ENCODE data around the gene COX8A.
A peak's percentile ranks its signal among the peaks of the same experiment; 100 is the strongest.
"Not testable (repeated sequence)": the region's sequence is repeated elsewhere in the genome, so short reads cannot be mapped to it uniquely, and the experiment has no call there.

The COX8A gene

DNA sequence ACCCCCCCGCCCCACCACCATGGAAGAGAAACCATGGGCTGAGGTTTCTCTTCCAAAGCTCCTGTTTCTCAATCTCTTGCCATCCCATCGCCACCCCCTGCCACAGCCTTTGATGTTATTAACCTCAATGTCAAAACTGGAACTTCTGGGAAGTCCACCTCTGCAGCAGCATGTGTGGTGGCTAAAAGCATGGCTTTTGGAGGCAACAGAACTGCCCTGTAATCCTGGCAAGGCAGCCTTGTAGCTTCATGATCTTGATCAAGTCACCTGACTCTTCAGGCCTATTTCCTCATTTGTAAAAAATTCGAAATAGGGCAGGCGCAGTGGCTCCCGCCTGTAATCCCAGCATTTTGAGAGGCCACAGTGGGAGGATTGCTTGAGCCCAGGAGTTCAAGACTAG lies 3.5 kb upstream of the COX8A start:
- no peak for DNase-seq

DNA sequence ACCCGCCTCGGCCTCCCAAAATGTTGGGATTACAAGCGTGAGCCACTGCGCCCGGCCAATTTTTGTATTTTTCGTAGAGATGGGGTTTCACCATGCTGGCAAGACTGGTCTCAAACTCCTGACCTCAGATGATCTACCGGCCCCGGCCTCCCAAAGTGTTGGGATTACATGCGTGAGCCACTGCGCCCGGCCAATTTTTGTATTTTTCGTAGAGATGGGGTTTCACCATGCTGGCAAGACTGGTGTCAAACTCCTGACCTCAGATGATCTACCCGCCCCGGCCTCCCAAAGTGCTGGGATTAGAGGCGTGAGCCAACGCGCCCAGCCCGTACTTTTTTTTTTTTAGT lies 535 bp upstream of the COX8A start:
- not testable (repeated sequence) for DNase-seq

- DNase-seq: no peak
Measured at GRCh38 chr11:63978551-63979239, 4.3 kb downstream of the COX8A start.

GRCh38 chr11:63979426-63979825 lies 5.0 kb downstream of the COX8A start:
- no peak for DNase-seq

DNA sequence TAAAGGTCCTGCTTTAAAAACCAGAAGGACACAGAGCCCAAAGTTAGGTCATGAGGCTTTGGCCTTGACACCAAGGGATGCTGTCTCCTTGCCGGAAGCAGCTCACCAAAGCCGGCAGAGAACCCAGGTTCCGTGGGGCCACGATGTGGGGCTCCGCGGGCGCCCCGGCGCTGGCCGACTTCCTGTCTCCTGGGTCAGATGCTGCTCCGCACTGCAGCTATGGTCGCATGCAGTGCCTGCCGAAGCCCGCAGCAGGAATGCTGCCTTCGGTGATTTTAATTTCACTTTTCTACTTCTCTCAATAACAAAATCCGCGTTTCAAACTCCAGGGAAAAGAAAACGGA lies 11.4 kb downstream of the COX8A start:
- DNase-seq: no peak

DNA sequence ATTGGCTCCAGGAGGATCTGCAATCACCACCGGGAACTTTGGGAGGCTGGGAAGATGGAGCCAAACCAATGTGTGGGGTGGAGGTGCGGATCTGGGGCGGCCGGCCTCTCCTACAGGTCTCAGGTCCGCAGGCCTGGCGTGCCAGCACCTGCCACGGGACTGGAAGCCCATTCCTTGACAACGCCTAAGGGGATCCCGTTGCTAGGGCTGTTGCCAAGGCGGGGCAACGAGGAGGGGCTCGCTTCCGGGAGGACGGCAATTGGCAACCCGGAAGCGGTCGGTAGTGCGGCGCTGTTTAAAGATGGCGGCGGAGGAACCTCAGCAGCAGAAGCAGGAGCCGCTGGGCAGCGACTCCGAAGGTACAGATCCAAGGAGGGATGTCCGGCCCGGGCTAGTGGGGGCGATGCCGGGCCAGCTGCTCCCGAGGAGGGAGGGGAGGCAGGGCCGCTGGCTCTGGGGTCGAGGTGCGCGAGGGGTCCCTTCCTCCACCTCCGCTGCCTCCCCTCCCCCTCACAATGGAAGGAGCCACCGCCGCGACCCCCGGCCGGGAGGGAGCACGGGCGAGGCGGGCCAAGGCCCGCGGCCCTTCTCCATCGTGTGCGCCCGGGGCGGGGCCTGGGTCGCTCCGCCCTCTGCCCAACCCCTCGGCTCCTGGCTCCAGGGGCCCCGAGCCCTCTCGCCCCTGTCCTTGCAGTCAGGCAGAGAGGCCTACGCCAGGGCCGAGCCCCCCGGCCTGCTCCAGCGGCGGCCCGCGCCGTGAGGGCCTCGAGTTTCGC lies 11.9 kb downstream of the COX8A start, which contains the start of gene OTUB1:
Gene OTUB1, plus strand, starts transcription at position 283 of the 776 bp plus-strand sequence. Its CDS starts 19 bp downstream, at position 302.
- peak; percentile 49 for DNase-seq

DNA sequence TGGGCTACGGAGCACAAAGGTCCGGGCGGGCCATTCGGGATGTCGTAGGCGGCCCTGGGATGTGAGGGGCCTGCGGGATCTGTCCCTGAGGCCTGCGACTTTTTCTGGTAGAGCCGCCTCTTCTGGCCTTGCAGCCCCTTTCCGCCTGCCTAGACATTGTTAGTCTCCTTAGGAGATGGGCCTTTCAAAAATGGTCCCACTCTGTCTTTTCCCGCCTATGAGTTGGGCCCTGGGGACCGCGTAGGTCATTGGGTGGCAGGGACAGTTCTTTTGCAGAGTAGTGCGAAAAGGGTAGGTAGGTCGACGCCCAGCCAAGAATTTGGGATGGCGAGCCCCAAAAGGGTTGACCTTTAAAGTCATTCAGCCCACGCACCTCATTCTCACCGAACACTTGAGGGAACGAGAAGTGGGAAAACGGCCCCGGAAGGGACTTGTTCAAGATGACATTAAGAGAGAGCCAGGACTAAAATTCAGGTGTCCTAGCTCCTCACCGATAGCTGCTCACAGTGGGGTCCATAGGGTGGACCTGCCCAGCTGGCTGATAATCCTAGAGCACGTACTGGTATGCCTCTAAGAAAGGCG lies 12.6 kb downstream of the COX8A start:
- DNase-seq: no peak

- DNase-seq: no peak
Measured at GRCh38 chr11:63991558-63991957, 17.1 kb downstream of the COX8A start.

DNA sequence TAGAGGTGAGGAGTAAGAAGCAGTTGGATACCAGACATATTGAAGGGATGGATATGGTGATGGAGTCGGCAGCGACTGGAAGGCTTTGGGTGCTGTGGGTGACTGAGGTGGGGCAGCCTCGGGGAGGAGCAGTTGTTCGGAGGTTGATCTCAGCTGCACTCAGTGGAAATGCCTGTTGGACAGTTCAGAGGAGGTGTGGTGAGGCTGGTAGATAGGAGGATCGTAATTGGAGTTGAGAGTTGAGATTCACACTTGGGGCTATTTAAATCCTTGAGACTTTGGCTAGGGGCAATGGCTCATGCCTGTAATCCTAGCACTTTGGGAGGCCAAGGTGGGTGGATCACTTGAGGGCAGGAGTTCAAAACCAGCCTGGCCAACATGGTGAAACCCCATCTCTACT lies 18.7 kb downstream of the COX8A start:
- DNase-seq: no peak

DNA sequence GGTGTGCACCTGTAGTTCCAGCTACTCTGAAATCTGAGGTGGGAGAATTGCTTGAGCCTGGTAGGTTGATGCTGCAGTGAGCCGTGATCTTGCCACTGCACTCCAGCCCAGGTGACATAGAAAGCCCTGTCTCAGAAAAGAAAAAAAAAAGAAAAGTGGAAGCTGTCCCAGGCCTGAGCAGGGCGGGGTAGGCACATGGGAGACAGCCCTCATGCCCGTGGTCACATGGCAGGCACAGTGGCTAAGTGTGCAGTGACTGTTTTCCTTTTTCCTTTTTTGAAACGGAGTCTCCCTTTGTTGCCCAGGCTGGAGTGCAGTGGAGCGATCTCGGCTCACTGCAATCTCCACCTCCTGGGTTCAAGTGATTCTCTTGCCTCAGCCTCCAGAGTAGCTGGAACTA lies 19.6 kb downstream of the COX8A start:
- DNase-seq: no peak

- DNase-seq: no peak
Measured at GRCh38 chr11:63996512-63996911, 22.1 kb downstream of the COX8A start.

DNA sequence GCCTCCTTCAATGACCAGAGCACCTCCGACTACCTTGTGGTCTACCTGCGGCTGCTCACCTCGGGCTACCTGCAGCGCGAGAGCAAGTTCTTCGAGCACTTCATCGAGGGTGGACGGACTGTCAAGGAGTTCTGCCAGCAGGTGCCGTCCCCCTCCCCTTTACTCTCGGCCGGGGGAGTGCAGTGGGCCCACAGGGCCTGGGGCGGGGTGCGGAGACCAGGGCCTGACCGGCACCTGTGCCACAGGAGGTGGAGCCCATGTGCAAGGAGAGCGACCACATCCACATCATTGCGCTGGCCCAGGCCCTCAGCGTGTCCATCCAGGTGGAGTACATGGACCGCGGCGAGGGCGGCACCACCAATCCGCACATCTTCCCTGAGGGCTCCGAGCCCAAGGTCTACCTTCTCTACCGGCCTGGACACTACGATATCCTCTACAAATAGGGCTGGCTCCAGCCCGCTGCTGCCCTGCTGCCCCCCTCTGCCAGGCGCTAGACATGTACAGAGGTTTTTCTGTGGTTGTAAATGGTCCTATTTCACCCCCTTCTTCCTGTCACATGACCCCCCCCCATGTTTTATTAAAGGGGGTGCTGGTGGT lies 22.8 kb downstream of the COX8A start:
- DNase-seq: no peak

- DNase-seq: no peak
Measured at GRCh38 chr11:63997801-63998337, 23.4 kb downstream of the COX8A start.

- DNase-seq: no peak
Measured at GRCh38 chr11:63998558-63999348, 24.3 kb downstream of the COX8A start.

DNA sequence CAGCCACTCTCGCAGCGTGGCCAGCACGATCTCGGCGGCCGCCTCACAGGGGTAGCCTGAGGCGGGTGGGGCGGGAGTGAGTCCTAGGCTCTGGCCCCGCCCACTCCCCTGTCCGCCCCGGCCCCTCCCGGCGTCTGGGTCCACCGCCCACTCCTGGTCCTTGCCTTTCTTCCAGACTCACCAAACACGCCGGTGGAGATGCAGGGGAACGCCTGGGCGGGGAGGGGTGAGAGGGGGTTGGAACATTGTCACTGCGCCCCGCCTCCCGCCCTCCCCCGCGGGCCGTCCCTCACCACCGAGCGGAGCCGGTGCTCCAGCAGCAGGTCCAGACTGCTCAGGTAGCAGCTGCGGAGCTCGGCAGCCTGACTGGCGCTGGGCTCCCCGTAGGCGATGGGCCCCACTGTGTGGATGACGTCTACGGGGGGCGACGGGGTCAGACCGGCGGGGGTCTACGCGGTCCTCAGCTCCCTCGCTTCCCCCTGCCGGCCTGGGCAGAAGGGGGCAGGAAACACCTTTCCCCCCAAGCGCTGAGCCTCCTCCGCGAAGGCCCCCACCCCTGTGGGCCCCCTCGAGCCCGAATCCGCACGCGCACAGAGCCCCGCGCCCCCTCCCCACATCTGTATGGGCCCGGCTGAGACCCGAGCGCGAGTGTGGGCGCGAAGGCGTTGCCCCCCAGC lies 25.1 kb downstream of the COX8A start:
- no peak for DNase-seq

DNA sequence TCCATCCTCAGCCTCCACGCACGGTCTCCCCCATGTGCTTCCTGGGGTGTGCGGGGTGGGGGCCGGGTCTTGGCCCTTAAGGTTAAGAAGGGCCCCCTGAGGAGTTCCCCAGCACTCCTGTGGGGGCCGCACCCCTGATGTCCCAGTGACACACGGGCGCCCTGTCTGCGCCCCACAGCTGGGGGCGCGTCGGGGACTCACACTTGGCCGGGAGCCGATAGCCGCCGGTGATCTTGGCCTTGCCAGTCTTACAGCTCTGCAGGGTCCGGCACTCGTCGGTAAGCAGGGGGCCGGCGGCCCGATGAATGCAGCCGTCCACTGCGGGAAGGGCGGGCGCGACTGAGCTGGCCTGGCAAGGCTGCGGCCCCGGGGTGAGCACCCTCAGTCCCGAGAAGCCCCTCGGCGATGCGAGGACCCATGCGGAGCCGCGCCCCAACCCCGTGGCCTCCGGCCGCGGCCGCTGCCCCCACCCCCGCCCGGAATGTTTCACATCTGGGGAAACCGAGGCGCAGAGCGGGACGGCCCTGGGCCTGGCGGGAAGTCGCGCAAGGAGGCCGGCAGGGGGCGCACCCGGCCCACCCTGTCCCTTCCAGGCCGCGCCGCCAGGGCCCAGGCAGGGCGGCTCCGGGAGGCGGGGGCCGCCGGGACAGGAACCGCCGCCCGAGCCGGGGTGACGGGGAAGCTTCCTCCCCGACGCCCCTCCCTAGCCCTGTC lies 25.8 kb downstream of the COX8A start:
- DNase-seq: no peak

GRCh38 chr11:64000740-64001483 lies 26.5 kb downstream of the COX8A start:
- no peak for DNase-seq

GRCh38 chr11:64001484-64002420 lies 27.3 kb downstream of the COX8A start:
- DNase-seq: no peak

DNA sequence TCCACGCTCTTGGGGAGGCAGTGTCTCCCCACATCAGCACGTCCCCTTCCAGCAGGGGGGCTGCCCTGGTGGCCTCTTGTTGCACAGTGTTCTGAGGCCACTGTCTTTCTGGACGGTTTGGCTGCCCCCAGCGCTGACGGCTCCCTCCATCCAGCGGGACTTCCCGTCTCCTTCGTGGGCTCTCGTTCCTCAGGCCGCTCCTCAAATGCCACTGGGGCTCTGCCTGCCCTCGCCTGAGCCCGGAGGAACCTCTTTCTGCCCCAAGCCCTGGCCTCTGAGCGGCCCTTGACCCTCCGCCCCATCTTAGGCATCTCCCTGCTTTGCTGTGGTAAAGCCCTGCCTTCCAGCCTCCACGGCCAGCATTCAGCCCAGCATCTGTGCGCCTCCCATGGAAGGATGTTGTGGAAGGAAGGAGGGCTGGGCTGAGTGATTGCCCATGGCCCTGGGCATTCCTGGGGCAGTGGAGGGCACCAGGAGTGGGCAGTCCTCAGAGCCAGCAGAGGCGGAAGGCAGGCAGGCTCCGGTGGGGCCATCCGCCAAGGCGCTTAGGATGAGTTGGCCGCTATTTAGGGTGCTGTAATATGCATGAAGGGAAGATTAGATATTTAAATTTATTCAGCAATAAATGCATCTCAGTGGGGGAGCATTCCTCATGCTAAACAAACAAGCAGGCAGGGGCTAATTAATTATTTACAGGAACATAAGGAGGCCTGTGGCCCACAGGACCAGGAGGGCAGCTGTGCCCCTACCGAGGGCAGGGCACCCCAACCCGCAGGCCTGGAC lies 29.6 kb downstream of the COX8A start:
- DNase-seq: no peak
